Common myeloid progenitor, CD34-positive (primary cell): ENCODE measurements around the gene PTGR3.

Experiments
- CTCF ChIA-PET: fragments of 350-600 bp; sonication (Branson Sonifier 250); formaldehyde crosslinking; loops from one replicate; lab custom pipeline; 2021; ENCODE audit warnings: antibody characterized with exemption; lab: Charles Lee
- POLR2A ChIA-PET: fragments of 350-600 bp; sonication (Branson Sonifier 250); formaldehyde crosslinking; loops from one replicate; lab custom pipeline; 2021; ENCODE audit warnings: antibody characterized with exemption; lab: Charles Lee
- DNase-seq, 3 donors: peaks; one replicate each; pipeline versions ENCODE4 v3.0.0 to v3.0.0-alpha.2; 2013
- H3K27ac ChIP-seq, 2 experiments: 1 replicate in 1 of 2; 2 replicates in 1 of 2; pipeline ENCODE4 v1.7.0; 2013; ENCODE audit warnings: inconsistent platforms in 2 of 2, low read length in 2 of 2, mild to moderate bottlenecking in 2 of 2, low read depth in 1 of 2, moderate library complexity in 1 of 2; ENCODE audit not compliant: severe bottlenecking in 2 of 2, insufficient read depth in 1 of 2, poor library complexity in 1 of 2
- H3K27me3 ChIP-seq, 5 experiments: replicated peaks in 2 of 5; 1 replicate in 3 of 5; 2 replicates in 2 of 5; pipeline versions ENCODE4 v1.6.1 to v1.7.0; 2013; ENCODE audit warnings: low read length in 4 of 5, mild to moderate bottlenecking in 2 of 5, moderate library complexity in 2 of 5, inconsistent platforms in 1 of 5; ENCODE audit not compliant: insufficient read depth in 5 of 5, control insufficient read depth in 4 of 5
- H3K36me3 ChIP-seq, 4 experiments: 1 replicate in 2 of 4; 2 replicates in 2 of 4; pipeline versions ENCODE4 v1.6.1 to v1.7.0; 2013; ENCODE audit warnings: low read length in 3 of 4, control low read depth in 1 of 4, mild to moderate bottlenecking in 1 of 4; ENCODE audit not compliant: control insufficient read depth in 4 of 4, insufficient read depth in 4 of 4
- H3K4me1 ChIP-seq, 4 experiments: 1 replicate in 3 of 4; 2 replicates in 1 of 4; pipeline versions ENCODE4 v1.6.1 to v1.7.1; 2013; ENCODE audit warnings: low read length in 3 of 4, mild to moderate bottlenecking in 3 of 4, control low read depth in 1 of 4, inconsistent platforms in 1 of 4, moderate library complexity in 1 of 4; ENCODE audit not compliant: control insufficient read depth in 4 of 4, insufficient read depth in 4 of 4; ENCODE audit errors: control extremely low read depth in 1 of 4
- H3K4me3 ChIP-seq, 7 experiments: 1 replicate in 4 of 7; 2 replicates in 3 of 7; pipeline versions ENCODE4 v1.5.1 to v1.7.0; 2013; ENCODE audit warnings: mild to moderate bottlenecking in 7 of 7, low read length in 6 of 7, moderate library complexity in 6 of 7, inconsistent platforms in 2 of 7, low read depth in 2 of 7, control low read depth in 1 of 7; ENCODE audit not compliant: insufficient read depth in 4 of 7, control insufficient read depth in 1 of 7; ENCODE audit errors: extremely low read depth in 1 of 7
- H3K9me3 ChIP-seq, 5 experiments: 1 replicate in 4 of 5; 2 replicates in 1 of 5; pipeline versions ENCODE4 v1.6.1 to v1.7.1; 2013; ENCODE audit warnings: low read length in 4 of 5, mild to moderate bottlenecking in 2 of 5, inconsistent platforms in 1 of 5, low read depth in 1 of 5, moderate library complexity in 1 of 5; ENCODE audit not compliant: control insufficient read depth in 4 of 5, insufficient read depth in 2 of 5; ENCODE audit errors: control extremely low read depth in 1 of 5
- WGBS: methylation state at CpG from one replicate; pipeline ENCODE4 v1.1.5; 2013; ENCODE audit not compliant: insufficient coverage; 5-methylcytosine and 5-hydroxymethylcytosine counted together

PTGR3 gene

GRCh38 chr18:75160364-75160763, 48.6 kb downstream of the PTGR3 start:
- no peak overlapping the region for H3K4me3 ChIP-seq
- CTCF ChIA-PET: interaction anchor here (1.5 kb wide), 1 partner anchor 46 kb away, joined by 3 read pairs; no protein-coding TSS in a partner anchor
- POLR2A ChIA-PET: no interaction called here

GRCh38 chr18:75159646-75160356, 49.1 kb downstream of the PTGR3 start:
- POLR2A ChIA-PET: no interaction called here
- Histone ChIP-seq H3K4me1 (peaks cover 0 to 9% (median 0%) of the 10 kb centered on the region in 4 experiments), H3K27ac (no peak overlapping the region), H3K36me3 (no peaks in the 10 kb centered on the region), H3K27me3 (no peaks in the 10 kb centered on the region), H3K4me3 (no peak overlapping the region), H3K9me3 (no peaks in the 10 kb centered on the region)
- 93% methylated on average over 15 of the region's 16 CpGs for WGBS
- DNase-seq: no peak
- CTCF ChIA-PET: no interaction called here

More at GRCh38 chr18:75160364-75160763, 48.6 kb downstream of the PTGR3 start:
- Histone ChIP-seq H3K9me3 (no peaks in the 10 kb centered on the region), H3K4me1 (peaks cover 0 to 9% (median 0%) of the 10 kb centered on the region in 4 experiments), H3K36me3 (no peaks in the 10 kb centered on the region), H3K27me3 (no peaks in the 10 kb centered on the region), H3K27ac (no peak overlapping the region)
- WGBS: 96% methylated on average over 12 of the region's 13 CpGs
- no peak for DNase-seq

GRCh38 chr18:75159238-75159518, 49.8 kb downstream of the PTGR3 start:
- H3K4me3 ChIP-seq: no peak overlapping the region
- 95% methylated on average over 7 of the region's 9 CpGs for WGBS
- H3K9me3 ChIP-seq: peaks cover 0 to 4% (median 0%) of the 10 kb centered on the region in 5 experiments
- H3K4me1 ChIP-seq: peaks cover 0 to 9% (median 0%) of the 10 kb centered on the region in 4 experiments
- ChIA-PET POLR2A (interaction anchor here (0.6 kb wide), 1 partner anchor 411 kb away, joined by 5 read pairs; no protein-coding TSS in a partner anchor), CTCF (no interaction called here)
- H3K36me3 ChIP-seq: no peaks in the 10 kb centered on the region
- no peak for DNase-seq
- no peak overlapping the region for H3K27ac ChIP-seq
- H3K27me3 ChIP-seq: no peaks in the 10 kb centered on the region
